H9 (cell line): ENCODE results near the gene SFXN5. TPM values are rescaled to one million over a fixed set of nuclear protein-coding genes. Genes with fewer than 3 reads are reported as not detected.

Experiments
- DNase-seq: peaks from one replicate; pipeline ENCODE4 v3.0.0-alpha.2; 2017
- H2AFZ ChIP-seq: one replicate; pipeline ENCODE4 v1.6.1; 2013; ENCODE audit warnings: mild to moderate bottlenecking, low read length, control low read depth, moderate library complexity
- H2AK5ac ChIP-seq: 2 replicates; pipeline ENCODE4 v1.6.1; 2013; ENCODE audit warnings: low read length, control low read depth, mixed read lengths; ENCODE audit not compliant: insufficient read length
- H2BK120ac ChIP-seq: one replicate; pipeline ENCODE4 v1.6.1; 2013; ENCODE audit warnings: low read depth, mild to moderate bottlenecking, low read length, control low read depth, inconsistent platforms; ENCODE audit not compliant: poor library complexity, severe bottlenecking
- H2BK12ac ChIP-seq: 2 replicates; pipeline ENCODE4 v1.6.1; 2013; ENCODE audit warnings: low read length, control low read depth, mixed read lengths, low read depth; ENCODE audit not compliant: insufficient read length
- H2BK15ac ChIP-seq: 2 replicates; pipeline ENCODE4 v1.6.1; 2013; ENCODE audit warnings: low read depth, low read length, control low read depth
- H2BK20ac ChIP-seq: one replicate; pipeline ENCODE4 v1.6.1; 2013; ENCODE audit warnings: low read depth, mild to moderate bottlenecking, low read length, control low read depth, inconsistent platforms; ENCODE audit not compliant: poor library complexity, severe bottlenecking
- H2BK5ac ChIP-seq: 2 replicates; pipeline ENCODE4 v1.6.1; 2013; ENCODE audit warnings: low read length, control low read depth, mixed read lengths; ENCODE audit not compliant: insufficient read length
- H3K14ac ChIP-seq: 2 replicates; pipeline ENCODE4 v1.6.1; 2013; ENCODE audit warnings: low read length, control low read depth; ENCODE audit not compliant: insufficient read depth
- H3K18ac ChIP-seq: 2 replicates; pipeline ENCODE4 v1.6.1; 2013; ENCODE audit warnings: low read depth, mild to moderate bottlenecking, mixed read lengths, low read length, control low read depth; ENCODE audit not compliant: insufficient read length
- H3K23ac ChIP-seq: 2 replicates; pipeline ENCODE4 v1.6.1; 2013; ENCODE audit warnings: low read length, control low read depth, mixed read lengths, low read depth; ENCODE audit not compliant: insufficient read length
- H3K23me2 ChIP-seq: 2 replicates; pipeline ENCODE4 v1.6.1; 2013; ENCODE audit warnings: low read depth, mild to moderate bottlenecking, mixed read lengths, low read length, control low read depth; ENCODE audit not compliant: insufficient read length, poor library complexity, severe bottlenecking
- H3K27ac ChIP-seq: 2 replicates; pipeline ENCODE4 v1.5.1; 2013; ENCODE audit warnings: low read length, control low read depth, mixed read lengths, low read depth; ENCODE audit not compliant: insufficient read length
- H3K27me3 ChIP-seq: 2 replicates; pipeline ENCODE4 v1.6.1; 2013; ENCODE audit warnings: low read length, control low read depth, inconsistent platforms; ENCODE audit not compliant: insufficient read depth
- H3K4ac ChIP-seq: 2 replicates; pipeline ENCODE4 v1.6.1; 2013; ENCODE audit warnings: low read depth, mild to moderate bottlenecking, control low read depth, inconsistent platforms, low read length, moderate library complexity
- H3K4me1 ChIP-seq: 2 replicates; pipeline ENCODE4 v1.6.1; 2013; ENCODE audit warnings: low read length, control low read depth, inconsistent platforms; ENCODE audit not compliant: insufficient read depth
- H3K4me2 ChIP-seq: 2 replicates; pipeline ENCODE4 v1.6.1; 2013; ENCODE audit warnings: low read length, control low read depth, mixed read lengths; ENCODE audit not compliant: insufficient read length, insufficient read depth
- H3K56ac ChIP-seq: 2 replicates; pipeline ENCODE4 v1.6.1; 2013; ENCODE audit warnings: low read depth, mild to moderate bottlenecking, mixed read lengths, low read length, control low read depth; ENCODE audit not compliant: insufficient read length
- H3K79me1 ChIP-seq: 2 replicates; pipeline ENCODE4 v1.6.1; 2013; ENCODE audit warnings: low read depth, mild to moderate bottlenecking, moderate library complexity, low read length, control low read depth, inconsistent platforms; ENCODE audit not compliant: insufficient read depth, poor library complexity, severe bottlenecking
- H3K79me2 ChIP-seq: 2 replicates; pipeline ENCODE4 v1.6.1; 2013; ENCODE audit warnings: low read length, control low read depth, inconsistent platforms; ENCODE audit not compliant: insufficient read depth
- H3K9ac ChIP-seq: 2 replicates; pipeline ENCODE4 v1.6.1; 2013; ENCODE audit warnings: low read length, control low read depth, mixed read lengths; ENCODE audit not compliant: insufficient read length; ENCODE audit errors: extremely low read depth
- H3K9me3 ChIP-seq: one replicate; pipeline ENCODE4 v1.6.1; 2013; ENCODE audit warnings: low read depth, low read length, inconsistent platforms; ENCODE audit not compliant: control insufficient read depth
- H3T11ph ChIP-seq: one replicate; pipeline ENCODE4 v1.6.1; 2013; ENCODE audit warnings: mild to moderate bottlenecking, low read length, control low read depth, inconsistent platforms
- H4K20me1 ChIP-seq: one replicate; pipeline ENCODE4 v1.6.1; 2013; ENCODE audit not compliant: control insufficient read depth, insufficient read length, insufficient read depth
- H4K5ac ChIP-seq: 2 replicates; pipeline ENCODE4 v1.6.1; 2013; ENCODE audit warnings: low read depth, mild to moderate bottlenecking, mixed read lengths, low read length, control low read depth; ENCODE audit not compliant: insufficient read length
- H4K8ac ChIP-seq: replicated peaks from 2 replicates; pipeline ENCODE4 v1.6.1; 2013; ENCODE audit warnings: low read length, control low read depth, mixed read lengths, low read depth; ENCODE audit not compliant: insufficient read length
- H4K91ac ChIP-seq: 2 replicates; pipeline ENCODE4 v1.6.1; 2013; ENCODE audit warnings: low read depth, mild to moderate bottlenecking, moderate library complexity, mixed read lengths, low read length, control low read depth; ENCODE audit not compliant: insufficient read length
- H3K27ac Mint-ChIP-seq, 3 experiments: 2 replicates in 2 of 3; 3 replicates in 1 of 3; pipeline ENCODE4 v1.8.0; 2020 to 2021; ENCODE audit warnings: mixed read lengths in 3 of 3, mild to moderate bottlenecking in 1 of 3, moderate library complexity in 1 of 3
- H3K27me3 Mint-ChIP-seq: 2 replicates; pipeline ENCODE4 v1.8.0; 2021; ENCODE audit warnings: low read depth, mild to moderate bottlenecking, moderate library complexity, mixed read lengths
- H3K36me3 Mint-ChIP-seq, 3 experiments: 2 replicates in 2 of 3; 3 replicates in 1 of 3; pipeline ENCODE4 v1.8.0; 2020 to 2021; ENCODE audit warnings: low read depth in 3 of 3, mixed read lengths in 3 of 3; ENCODE audit not compliant: insufficient read depth in 1 of 3
- H3K4me1 Mint-ChIP-seq, 2 experiments: 2 replicates each; pipeline ENCODE4 v1.8.0; 2020; ENCODE audit warnings: mixed read lengths in 2 of 2
- H3K4me3 Mint-ChIP-seq, 2 experiments: 2 replicates in 1 of 2; 3 replicates in 1 of 2; pipeline ENCODE4 v1.8.0; 2020 to 2021; ENCODE audit warnings: mild to moderate bottlenecking in 2 of 2, mixed read lengths in 2 of 2, moderate library complexity in 1 of 2
- H3K9me3 Mint-ChIP-seq, 2 experiments: 2 replicates in 1 of 2; 3 replicates in 1 of 2; pipeline ENCODE4 v1.8.0; 2020; ENCODE audit warnings: mild to moderate bottlenecking in 2 of 2, mixed read lengths in 2 of 2, moderate library complexity in 1 of 2
- CTCF ChIP-seq: fragments of 200-600 bp; sonication (generic); conservative IDR thresholded peaks from 3 replicates; pipeline ENCODE4 v1.8.0; 2021; ENCODE audit warnings: antibody characterized with exemption, mild to moderate bottlenecking
- WGBS: extraction: QIAGEN DNeasy Blood & Tissue Kit; methylation state at CpG from one replicate; pipeline ENCODE4 v1.1.7; 2013; ENCODE audit warnings: missing lambda C conversion rate, low lambda C conversion rate, mixed read lengths; ENCODE audit not compliant: insufficient read length; ENCODE audit errors: extremely low coverage; 5-methylcytosine and 5-hydroxymethylcytosine counted together
- total RNA-seq: library from RNA; stranded (reverse); gene quantifications from 2 replicates; pipeline ENCODE4 v1.2.1, GENCODE V29; 2021

The SFXN5 gene
- total RNA-seq, 1 experiment from 2014 or later: 30.9 TPM

DNA sequence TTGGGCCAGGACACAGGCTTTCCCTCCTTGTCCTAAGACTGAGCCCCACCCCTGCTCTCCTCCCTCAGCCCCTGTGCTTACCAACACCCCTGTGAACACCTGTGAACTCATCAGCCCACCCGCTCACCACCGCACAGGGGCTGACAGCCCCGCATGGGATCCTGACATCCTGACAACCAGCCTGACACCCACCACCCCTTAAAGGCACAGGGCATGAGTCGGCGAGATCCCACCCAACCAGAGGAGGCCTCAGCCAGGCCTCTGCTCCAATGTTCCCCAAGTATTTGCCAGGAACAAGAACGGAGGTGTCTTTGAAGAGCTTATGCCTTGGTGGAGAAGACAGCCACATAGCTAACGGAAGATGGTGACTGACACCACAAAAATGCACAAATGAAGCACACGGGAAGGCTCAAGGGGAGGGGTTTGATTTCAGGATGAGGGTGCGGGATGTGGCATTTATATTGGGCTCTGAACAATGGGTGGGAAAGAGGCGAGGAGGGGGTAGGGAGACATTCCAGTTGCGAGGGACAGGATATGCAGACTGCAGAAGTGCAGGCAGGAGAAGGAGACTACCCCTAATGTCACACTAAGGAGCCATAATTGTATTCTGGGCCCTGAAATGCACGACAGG is 30.2 kb upstream of the SFXN5 start:
- Mint-ChIP-seq H3K27ac (peak overlapping the region; percentile 13 to 85 (median 37); a peak in 4 of 7 replicates), H3K4me1 (peaks cover 16 to 22% of the 10 kb centered on the region in 2 experiments), H3K9me3 (no peaks in the 10 kb centered on the region), H3K4me3 (peak overlapping the region in 1 of 2 experiments; percentile 35; a peak in 1 of 5 replicates), H3K27me3 (no peaks in the 10 kb centered on the region), H3K36me3 (peaks cover 0 to 4% (median 0%) of the 10 kb centered on the region in 3 experiments; a peak in 3 of 7 replicates)
- H3K23me2 ChIP-seq: no peaks in the 10 kb centered on the region
- H3K4ac ChIP-seq: no peak overlapping the region
- peak overlapping the region; percentile 86 for H3K14ac ChIP-seq
- H2BK120ac ChIP-seq: no peak overlapping the region
- no peaks in the 10 kb centered on the region for H3K27me3 ChIP-seq
- H4K91ac ChIP-seq: no peak overlapping the region
- no CpG with 5 or more reads among the region's 12 CpGs for WGBS
- H3T11ph ChIP-seq: no peak overlapping the region
- TF ChIP-seq CTCF: no peak
- H2AFZ ChIP-seq: no peak overlapping the region
- H2BK20ac ChIP-seq: no peak overlapping the region
- H3K79me1 ChIP-seq: no peaks in the 10 kb centered on the region
- no peak overlapping the region for H3K23ac ChIP-seq
- no peaks in the 10 kb centered on the region for H4K20me1 ChIP-seq
- H2BK12ac ChIP-seq: no peak overlapping the region
- no peak overlapping the region for H4K5ac ChIP-seq
- H2BK15ac ChIP-seq: no peak overlapping the region
- H3K56ac ChIP-seq: no peak overlapping the region
- no peak overlapping the region for H2AK5ac ChIP-seq
- H3K27ac ChIP-seq: no peak overlapping the region
- H3K9ac ChIP-seq: peak overlapping the region; percentile 28
- no peaks in the 10 kb centered on the region for H3K9me3 ChIP-seq
- no peak overlapping the region for H2BK5ac ChIP-seq
- no peak overlapping the region for H4K8ac ChIP-seq
- peak overlapping the region; percentile 15 for H3K4me2 ChIP-seq
- peaks cover 3% of the 10 kb centered on the region; the same call in 1 of the 2 replicates for H3K4me1 ChIP-seq
- H3K79me2 ChIP-seq: no peaks in the 10 kb centered on the region; the same call in 1 of the 2 replicates
- no peak overlapping the region for H3K18ac ChIP-seq
- no peak for DNase-seq
